ENCODE data around the gene COX8C.

The COX8C gene, protein sequence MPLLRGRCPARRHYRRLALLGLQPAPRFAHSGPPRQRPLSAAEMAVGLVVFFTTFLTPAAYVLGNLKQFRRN

GRCh38 chr14:93346926-93347721 lies at the start of gene COX8C:
TSS of gene COX8C (plus strand) at chr14:93347182. CDS start at chr14:93347269, 87 bp downstream.
- TF ChIP-seq GATA3 (IDR thresholded peaks at IDR 0.05; ENCODE audit: low read depth, low read length) (no peak), GATA2 (IDR thresholded peaks at IDR 0.05; ENCODE audit: low read depth, low read length) (no peak)

- TF ChIP-seq GATA2 (IDR thresholded peaks at IDR 0.05; ENCODE audit: low read depth, low read length) (no peak), GATA3 (IDR thresholded peaks at IDR 0.05; ENCODE audit: low read depth, low read length) (no peak)
Measured at GRCh38 chr14:93299416-93299815, 47.6 kb upstream of the COX8C start.

DNA sequence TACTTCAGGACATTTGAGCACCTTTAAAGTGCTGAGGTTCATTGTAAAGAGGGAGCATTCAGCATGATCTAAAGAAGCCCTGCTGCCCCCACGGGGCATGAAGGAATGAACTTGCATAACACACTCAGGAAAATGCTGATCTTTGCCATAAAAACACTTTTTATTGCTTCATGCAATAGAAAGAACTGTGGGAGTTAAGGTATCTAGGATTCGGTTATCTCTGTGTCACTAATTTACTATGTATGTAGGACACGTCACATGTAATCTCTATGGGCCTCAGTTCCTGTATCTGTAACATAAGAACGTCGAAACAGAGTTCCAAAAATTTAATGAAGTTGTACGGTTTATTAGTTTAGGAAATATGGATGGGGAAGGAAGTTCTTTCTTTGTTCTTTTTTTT lies 47.1 kb upstream of the COX8C start:
- TF ChIP-seq GATA3 (IDR thresholded peaks at IDR 0.05; ENCODE audit: low read depth, low read length) = no peak
- no peak for TF ChIP-seq GATA2 (IDR thresholded peaks at IDR 0.05; ENCODE audit: low read depth, low read length)

DNA sequence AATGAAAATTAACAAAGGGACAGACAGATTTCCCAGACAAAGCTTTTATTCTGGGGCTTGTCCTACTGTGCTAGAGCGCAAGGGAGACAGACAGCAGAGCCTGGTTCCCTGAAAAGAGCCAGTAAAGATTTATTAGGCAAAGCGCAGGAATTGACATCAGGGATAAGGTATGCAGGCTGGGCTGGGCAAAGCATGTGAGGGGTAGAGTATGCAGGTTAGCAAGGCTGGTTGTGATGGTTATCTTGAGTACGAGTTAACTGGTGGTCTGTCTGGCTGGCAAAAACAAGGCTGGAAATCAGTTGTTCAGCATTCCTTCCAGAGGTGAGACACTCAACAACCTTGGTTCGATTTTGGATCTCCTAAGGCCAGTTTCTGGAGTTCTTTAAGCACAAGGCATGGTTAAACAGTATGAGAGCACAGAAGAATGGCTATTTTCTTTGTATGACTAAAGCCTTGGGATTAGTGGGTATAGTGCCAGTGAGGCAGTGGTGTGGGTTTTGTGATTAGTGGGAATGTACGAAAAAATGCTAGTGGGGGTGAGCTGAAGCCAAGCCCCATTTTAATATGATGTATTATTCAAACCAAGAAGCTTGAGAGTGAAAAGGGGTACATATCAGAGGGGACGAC lies 45.0 kb upstream of the COX8C start:
- no peak for TF ChIP-seq GATA3 (IDR thresholded peaks at IDR 0.05; ENCODE audit: low read depth, low read length)

GRCh38 chr14:93302688-93303581 lies 44.0 kb upstream of the COX8C start:
- TF ChIP-seq GATA3 (IDR thresholded peaks at IDR 0.05; ENCODE audit: low read depth, low read length) (no peak), GATA2 (IDR thresholded peaks at IDR 0.05; ENCODE audit: low read depth, low read length) (no peak)

- TF ChIP-seq GATA3 (IDR thresholded peaks at IDR 0.05; ENCODE audit: low read depth, low read length) (no peak), GATA2 (IDR thresholded peaks at IDR 0.05; ENCODE audit: low read depth, low read length) (no peak)
Measured at GRCh38 chr14:93303659-93304058, 43.3 kb upstream of the COX8C start.

DNA sequence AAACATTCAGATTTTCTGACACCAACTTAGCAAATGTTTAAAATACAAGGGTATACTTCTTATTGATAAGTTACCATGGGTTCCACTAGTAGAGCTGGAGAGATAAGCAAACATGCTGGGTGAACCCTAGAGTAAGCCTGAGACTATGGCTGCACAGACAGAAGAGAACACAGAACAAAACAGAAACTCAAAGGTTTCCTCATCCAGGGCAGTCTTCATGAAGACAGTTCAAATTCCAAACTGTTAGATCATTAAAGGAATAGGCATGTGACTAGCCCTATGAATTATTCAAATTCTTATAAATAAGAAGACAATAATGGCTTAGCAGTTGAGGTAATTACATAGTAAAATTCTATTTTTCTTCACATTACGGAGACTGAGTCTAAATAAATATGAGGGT lies 42.2 kb upstream of the COX8C start:
- TF ChIP-seq GATA3 (IDR thresholded peaks at IDR 0.05; ENCODE audit: low read depth, low read length) = no peak
- TF ChIP-seq GATA2 (IDR thresholded peaks at IDR 0.05; ENCODE audit: low read depth, low read length) = no peak

- TF ChIP-seq GATA3 (IDR thresholded peaks at IDR 0.05; ENCODE audit: low read depth, low read length) (no peak), GATA2 (IDR thresholded peaks at IDR 0.05; ENCODE audit: low read depth, low read length) (no peak)
Measured at GRCh38 chr14:93305725-93306418, 41.1 kb upstream of the COX8C start.

DNA sequence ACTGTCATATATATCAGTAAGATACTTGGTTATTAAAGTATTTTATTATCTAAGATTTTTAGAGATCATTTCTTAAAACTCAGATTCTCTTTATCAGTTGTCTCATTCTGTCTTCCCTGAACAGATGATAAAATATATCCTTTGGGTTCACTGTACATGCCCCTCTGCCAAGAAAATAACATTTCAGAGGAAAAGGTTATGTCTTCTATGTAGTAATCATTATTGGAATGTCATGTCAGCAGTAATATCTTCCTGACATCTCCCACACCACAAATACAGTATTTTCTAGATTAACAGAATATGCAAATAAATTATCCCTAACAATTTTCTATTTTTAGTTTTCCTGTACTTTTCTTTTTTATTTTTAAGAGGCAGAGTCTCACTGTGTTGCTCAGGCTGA lies 40.2 kb upstream of the COX8C start:
- TF ChIP-seq GATA3 (IDR thresholded peaks at IDR 0.05; ENCODE audit: low read depth, low read length) (no peak), GATA2 (IDR thresholded peaks at IDR 0.05; ENCODE audit: low read depth, low read length) (no peak)

- TF ChIP-seq GATA2 (IDR thresholded peaks at IDR 0.05; ENCODE audit: low read depth, low read length) = no peak
- TF ChIP-seq GATA3 (IDR thresholded peaks at IDR 0.05; ENCODE audit: low read depth, low read length) = no peak
Measured at GRCh38 chr14:93308686-93309345, 38.2 kb upstream of the COX8C start.

GRCh38 chr14:93309427-93309966 lies 37.5 kb upstream of the COX8C start:
- TF ChIP-seq GATA3 (IDR thresholded peaks at IDR 0.05; ENCODE audit: low read depth, low read length) = no peak
- no peak for TF ChIP-seq GATA2 (IDR thresholded peaks at IDR 0.05; ENCODE audit: low read depth, low read length)

GRCh38 chr14:93311082-93311481 lies 35.9 kb upstream of the COX8C start:
- TF ChIP-seq GATA3 (IDR thresholded peaks at IDR 0.05; ENCODE audit: low read depth, low read length) = no peak
- no peak for TF ChIP-seq GATA2 (IDR thresholded peaks at IDR 0.05; ENCODE audit: low read depth, low read length)

DNA sequence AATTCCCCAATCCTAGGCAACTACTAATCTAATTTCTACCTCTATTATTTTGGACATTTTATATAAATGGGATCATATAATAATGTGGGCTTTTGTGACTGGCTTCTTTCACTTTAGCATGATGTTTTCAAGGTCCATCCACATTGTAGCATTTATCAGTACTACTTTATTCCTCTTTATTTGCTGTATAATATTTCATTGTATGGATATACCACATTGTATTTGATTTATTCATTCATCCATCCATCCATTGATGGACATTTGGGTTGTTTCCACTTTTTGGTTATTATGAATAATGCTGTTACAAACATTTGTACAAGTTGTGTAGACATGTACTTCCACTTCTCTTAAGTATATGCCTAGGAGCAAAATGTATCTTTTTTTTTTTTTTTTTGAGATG lies 31.4 kb upstream of the COX8C start:
- TF ChIP-seq GATA2 (IDR thresholded peaks at IDR 0.05; ENCODE audit: low read depth, low read length) (no peak), GATA3 (IDR thresholded peaks at IDR 0.05; ENCODE audit: low read depth, low read length) (no peak)

Data from SH-SY5Y (cell line).